ENCODE data around the gene PUDP. TPM values are rescaled to one million over a fixed set of nuclear protein-coding genes. Genes with fewer than 3 reads are reported as not detected.
A peak's percentile ranks its signal among the peaks of the same experiment; 100 is the strongest.

The PUDP gene
- total RNA-seq, 6 experiments from 2014 or later = 8.8 to 18.4 (median 11.8) TPM

DNA sequence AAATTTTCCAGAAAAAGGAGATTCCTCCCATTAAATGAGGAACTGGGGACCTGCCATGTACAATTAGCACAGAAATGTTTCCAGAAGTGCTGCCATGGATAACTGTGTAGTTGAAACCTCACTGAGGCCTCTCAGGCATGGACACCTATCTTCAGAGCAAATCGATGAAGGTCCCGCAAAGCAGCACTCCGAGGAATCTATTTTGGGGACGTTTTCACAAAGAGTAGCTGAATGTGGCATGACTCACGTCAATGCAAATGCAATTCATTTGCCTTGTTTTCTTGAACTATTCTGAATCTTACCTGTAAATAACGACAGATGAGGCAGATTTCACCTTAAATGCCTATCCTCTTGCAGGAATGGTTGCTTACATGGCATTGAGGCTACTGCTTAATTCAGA, 87.5 kb downstream of the PUDP start:
- no peaks in the 10 kb centered on the region for H3K9me3 ChIP-seq
- peaks cover 0 to 3% (median 0%) of the 10 kb centered on the region in 4 donors for H3K36me3 ChIP-seq
- no peaks in the 10 kb centered on the region for H3K27me3 ChIP-seq
- ATAC-seq = no peak
- DNase-seq = no peak
- H3K4me1 ChIP-seq = peaks cover 0 to 41% (median 7%) of the 10 kb centered on the region in 4 donors
- H3K4me3 ChIP-seq = no peak overlapping the region
- peak overlapping the region in 1 of 3 donors; percentile 84 for H3K27ac ChIP-seq
- intact Hi-C loops (cut with DNase I) = no loop called here
- WGBS (ENCODE audit: insufficient coverage, low coverage, low lambda C conversion rate, missing lambda C conversion rate) = 82% methylated on average over 5 of the region's 6 CpGs
- TF ChIP-seq, protein P1, sequence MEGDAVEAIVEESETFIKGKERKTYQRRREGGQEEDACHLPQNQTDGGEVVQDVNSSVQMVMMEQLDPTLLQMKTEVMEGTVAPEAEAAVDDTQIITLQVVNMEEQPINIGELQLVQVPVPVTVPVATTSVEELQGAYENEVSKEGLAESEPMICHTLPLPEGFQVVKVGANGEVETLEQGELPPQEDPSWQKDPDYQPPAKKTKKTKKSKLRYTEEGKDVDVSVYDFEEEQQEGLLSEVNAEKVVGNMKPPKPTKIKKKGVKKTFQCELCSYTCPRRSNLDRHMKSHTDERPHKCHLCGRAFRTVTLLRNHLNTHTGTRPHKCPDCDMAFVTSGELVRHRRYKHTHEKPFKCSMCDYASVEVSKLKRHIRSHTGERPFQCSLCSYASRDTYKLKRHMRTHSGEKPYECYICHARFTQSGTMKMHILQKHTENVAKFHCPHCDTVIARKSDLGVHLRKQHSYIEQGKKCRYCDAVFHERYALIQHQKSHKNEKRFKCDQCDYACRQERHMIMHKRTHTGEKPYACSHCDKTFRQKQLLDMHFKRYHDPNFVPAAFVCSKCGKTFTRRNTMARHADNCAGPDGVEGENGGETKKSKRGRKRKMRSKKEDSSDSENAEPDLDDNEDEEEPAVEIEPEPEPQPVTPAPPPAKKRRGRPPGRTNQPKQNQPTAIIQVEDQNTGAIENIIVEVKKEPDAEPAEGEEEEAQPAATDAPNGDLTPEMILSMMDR (IDR thresholded peaks at IDR 0.05) = no peak
- TF ChIP-seq POLR2A (IDR thresholded peaks at IDR 0.05) = no peak

DNA sequence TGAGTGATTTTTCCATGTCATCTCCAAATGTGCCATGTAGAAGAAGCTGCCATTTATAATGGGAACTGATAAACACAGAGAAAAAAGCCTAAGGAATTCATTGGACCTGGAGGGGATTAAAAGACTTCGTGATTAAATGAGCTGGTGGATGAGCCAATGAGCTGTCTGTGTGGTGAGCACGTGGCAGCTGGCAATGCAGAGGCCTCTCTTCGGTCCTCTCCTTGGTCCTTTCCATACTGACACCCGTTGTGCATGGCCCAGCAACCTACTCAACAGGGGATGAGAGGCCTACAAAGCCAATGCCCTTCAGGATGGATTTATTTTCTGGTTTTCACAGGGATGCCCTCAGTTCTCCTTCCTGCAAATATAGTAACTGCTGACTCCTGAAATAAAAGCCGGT, 88.1 kb downstream of the PUDP start:
- H3K4me3 ChIP-seq = no peak overlapping the region
- WGBS (ENCODE audit: insufficient coverage, low coverage, low lambda C conversion rate, missing lambda C conversion rate) = 79% methylated on average over 3 of the region's 5 CpGs

GRCh38 chrX:7059214-7059838, 88.6 kb downstream of the PUDP start:
- intact Hi-C loops (cut with DNase I) = no loop called here
- TF ChIP-seq POLR2A (IDR thresholded peaks at IDR 0.05) = no peak
- TF ChIP-seq, protein P1 (IDR thresholded peaks at IDR 0.05) = no peak
- 82% methylated on average over 12 of the region's 12 CpGs for WGBS (ENCODE audit: insufficient coverage, low coverage, low lambda C conversion rate, missing lambda C conversion rate)
- Histone ChIP-seq H3K4me1 (peaks cover 0 to 42% (median 13%) of the 10 kb centered on the region in 4 donors), H3K9me3 (no peaks in the 10 kb centered on the region), H3K4me3 (no peak overlapping the region), H3K27ac (no peak overlapping the region), H3K27me3 (no peaks in the 10 kb centered on the region), H3K36me3 (peaks cover 0 to 3% (median 0%) of the 10 kb centered on the region in 4 donors)
- DNase-seq (no peak), ATAC-seq (no peak)

More for the DNA sequence above, 88.1 kb downstream of the PUDP start:
- Histone ChIP-seq H3K9me3 (no peaks in the 10 kb centered on the region), H3K36me3 (peaks cover 0 to 3% (median 0%) of the 10 kb centered on the region in 4 donors), H3K4me1 (peaks cover 0 to 42% (median 9%) of the 10 kb centered on the region in 4 donors), H3K27me3 (no peaks in the 10 kb centered on the region), H3K27ac (no peak overlapping the region)
- TF ChIP-seq POLR2A (IDR thresholded peaks at IDR 0.05) = no peak
- TF ChIP-seq, protein P1 (IDR thresholded peaks at IDR 0.05) = no peak
- intact Hi-C loops (cut with DNase I) = no loop called here
- ATAC-seq (no peak), DNase-seq (no peak)

DNA sequence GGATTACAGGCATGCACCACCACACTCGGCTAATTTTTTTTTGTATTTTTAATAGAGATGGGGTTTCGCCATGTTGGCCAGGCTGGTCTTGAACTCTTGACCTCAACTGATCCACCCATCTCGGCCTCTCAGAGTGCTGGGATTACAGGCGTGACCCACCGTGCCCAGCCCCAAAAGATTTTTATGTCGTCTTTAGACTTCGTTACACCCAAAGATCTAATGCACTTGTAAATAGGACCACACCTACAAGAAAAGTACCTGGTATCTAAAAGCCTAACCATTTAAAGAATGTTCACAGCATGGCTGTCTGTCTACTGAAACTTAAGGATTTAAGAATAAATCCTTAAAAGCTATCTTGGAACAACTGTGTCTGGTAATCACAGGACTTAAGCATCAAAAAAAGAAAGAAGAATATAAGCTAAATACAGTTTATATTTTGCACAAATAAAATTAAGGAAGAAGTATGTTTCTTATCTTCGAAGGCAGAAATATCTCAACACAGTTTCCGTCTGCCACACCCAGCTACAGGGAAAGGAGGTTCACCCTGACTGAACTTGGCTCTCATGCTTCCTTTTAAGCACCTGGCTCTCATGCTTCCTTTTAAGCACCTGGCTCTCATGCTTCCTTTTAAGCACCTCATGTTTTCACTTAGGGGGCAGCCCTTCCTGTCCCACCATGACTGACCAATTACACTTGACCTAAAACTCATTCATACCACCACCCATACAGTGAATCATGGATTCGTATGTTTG, 92.4 kb downstream of the PUDP start:
- TF ChIP-seq, protein P1 (IDR thresholded peaks at IDR 0.05) = no peak
- TF ChIP-seq POLR2A (IDR thresholded peaks at IDR 0.05) = no peak
- H3K9me3 ChIP-seq = no peaks in the 10 kb centered on the region
- no peaks in the 10 kb centered on the region for H3K27me3 ChIP-seq
- WGBS (ENCODE audit: insufficient coverage, low coverage, low lambda C conversion rate, missing lambda C conversion rate) = 78% methylated on average over 10 of the region's 10 CpGs
- no peak for ATAC-seq
- intact Hi-C loops (cut with DNase I) = no loop called here
- H3K4me3 ChIP-seq = no peak overlapping the region
- H3K36me3 ChIP-seq = peaks cover 0 to 3% (median 0%) of the 10 kb centered on the region in 4 donors
- peaks cover 0 to 18% (median 10%) of the 10 kb centered on the region in 4 donors for H3K4me1 ChIP-seq
- DNase-seq = no peak
- peak overlapping the region; percentile 44 to 75 (median 63) for H3K27ac ChIP-seq
